ENCODE results near the gene HIVEP2. TPM values are rescaled to one million over a fixed set of nuclear protein-coding genes. Genes with fewer than 3 reads are reported as not detected.
"Not testable (repeated sequence)": the region's sequence is repeated elsewhere in the genome, so short reads cannot be mapped to it uniquely, and the experiment has no call there.

HIVEP2 gene
- total RNA-seq: 32.0 TPM

- intact Hi-C loops (cut with DNase I): loop anchor here (10.0 kb wide), 1 partner anchor 250 kb away; no protein-coding TSS in a partner anchor
- DNase-seq (ENCODE audit: low spot score): peak; percentile 93
- peak; percentile 59 for ATAC-seq
Measured at GRCh38 chr6:142945049-142945445, at the start of gene HIVEP2. Gene HIVEP2 (minus strand): TSS chr6:142945176. CDS start chr6:142774738, 170,438 bp downstream.

DNA sequence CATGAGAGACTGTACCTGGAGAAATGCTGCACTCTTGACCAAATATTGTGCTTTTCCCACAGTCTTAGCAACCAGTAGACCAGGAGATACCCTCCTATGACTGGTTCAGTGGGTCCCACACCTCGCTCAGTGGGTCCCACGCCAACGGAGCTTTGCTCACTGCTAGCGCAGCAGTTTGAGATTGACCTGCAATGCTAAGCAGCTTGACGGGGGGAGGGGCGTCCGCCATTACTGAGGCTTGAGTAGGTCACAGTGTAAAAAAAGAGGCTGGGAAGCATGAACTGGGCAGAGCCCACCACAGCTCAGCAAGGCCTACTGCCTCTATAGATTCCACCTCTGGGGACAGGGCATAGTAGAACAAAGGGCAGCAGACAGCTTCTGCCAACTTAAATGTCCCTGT, 49.0 kb upstream of the HIVEP2 start:
- DNase-seq (ENCODE audit: low spot score) (no peak), ATAC-seq (no peak)
- intact Hi-C loops (cut with DNase I): no loop called here

GRCh38 chr6:142987490-142987889, 42.5 kb upstream of the HIVEP2 start:
- no peak for ATAC-seq
- DNase-seq (ENCODE audit: low spot score): no peak
- intact Hi-C loops (cut with DNase I): no loop called here

GRCh38 chr6:142985281-142985680, 40.3 kb upstream of the HIVEP2 start:
- intact Hi-C loops (cut with DNase I): no loop called here
- DNase-seq (ENCODE audit: low spot score) (no peak), ATAC-seq (peak; percentile 46)

DNA sequence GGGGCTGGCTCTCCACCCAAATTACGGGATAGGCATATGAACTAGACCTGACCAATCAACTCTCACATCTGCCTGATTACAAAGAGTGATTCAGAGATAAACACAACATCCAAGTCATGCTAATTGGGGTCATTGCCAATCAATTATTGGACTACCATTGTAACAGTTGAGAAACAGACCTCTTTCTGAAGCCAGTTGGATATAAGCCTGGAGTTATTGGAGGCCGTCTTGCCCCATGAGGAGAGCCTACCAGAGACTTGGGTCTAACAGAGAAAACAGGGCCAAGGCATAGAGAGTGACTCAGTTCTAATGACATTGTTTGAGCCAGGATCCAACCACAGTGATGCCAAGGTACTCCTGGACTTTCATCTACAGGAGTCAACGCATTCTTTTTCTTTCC, 39.4 kb upstream of the HIVEP2 start:
- peak; percentile 74 for ATAC-seq
- intact Hi-C loops (cut with DNase I): no loop called here
- DNase-seq (ENCODE audit: low spot score): no peak

GRCh38 chr6:142975365-142975764, 30.4 kb upstream of the HIVEP2 start:
- DNase-seq (ENCODE audit: low spot score) (no peak), ATAC-seq (no peak)
- intact Hi-C loops (cut with DNase I): no loop called here

GRCh38 chr6:142970941-142971340, 26.0 kb upstream of the HIVEP2 start:
- intact Hi-C loops (cut with DNase I); ATAC-seq; DNase-seq (ENCODE audit: low spot score): not testable (repeated sequence)

GRCh38 chr6:142968601-142969000, 23.6 kb upstream of the HIVEP2 start:
- ATAC-seq (no peak), DNase-seq (ENCODE audit: low spot score) (no peak)
- intact Hi-C loops (cut with DNase I): no loop called here

DNA sequence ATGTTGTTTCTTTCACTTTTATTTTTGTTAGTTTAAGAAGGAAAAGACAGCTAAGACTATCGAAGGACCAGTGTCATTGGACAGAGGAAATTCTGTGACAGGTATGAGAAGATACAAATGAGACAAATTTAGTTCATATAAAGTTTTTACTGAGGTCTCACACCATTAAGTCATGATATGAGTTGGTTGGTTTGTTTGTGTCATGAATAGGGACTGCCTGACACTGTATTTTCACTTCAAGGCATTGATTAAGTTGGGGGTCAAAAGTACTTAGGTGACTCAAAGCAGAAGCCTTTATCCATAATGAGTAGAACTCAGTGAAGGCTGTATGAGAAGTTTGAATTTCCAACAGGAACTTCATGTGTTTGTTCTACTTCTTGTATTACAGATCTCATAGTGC, 21.3 kb upstream of the HIVEP2 start:
- intact Hi-C loops (cut with DNase I): no loop called here
- no peak for ATAC-seq
- DNase-seq (ENCODE audit: low spot score): no peak

- ATAC-seq (no peak), DNase-seq (ENCODE audit: low spot score) (no peak)
- intact Hi-C loops (cut with DNase I): no loop called here
Measured at GRCh38 chr6:142965164-142965563, 20.2 kb upstream of the HIVEP2 start.

GRCh38 chr6:142960098-142960497, 15.1 kb upstream of the HIVEP2 start:
- intact Hi-C loops (cut with DNase I): no loop called here
- no peak for ATAC-seq
- DNase-seq (ENCODE audit: low spot score): no peak

GRCh38 chr6:142958343-142958742, 13.4 kb upstream of the HIVEP2 start:
- intact Hi-C loops (cut with DNase I): no loop called here
- no peak for ATAC-seq
- DNase-seq (ENCODE audit: low spot score): no peak

DNA sequence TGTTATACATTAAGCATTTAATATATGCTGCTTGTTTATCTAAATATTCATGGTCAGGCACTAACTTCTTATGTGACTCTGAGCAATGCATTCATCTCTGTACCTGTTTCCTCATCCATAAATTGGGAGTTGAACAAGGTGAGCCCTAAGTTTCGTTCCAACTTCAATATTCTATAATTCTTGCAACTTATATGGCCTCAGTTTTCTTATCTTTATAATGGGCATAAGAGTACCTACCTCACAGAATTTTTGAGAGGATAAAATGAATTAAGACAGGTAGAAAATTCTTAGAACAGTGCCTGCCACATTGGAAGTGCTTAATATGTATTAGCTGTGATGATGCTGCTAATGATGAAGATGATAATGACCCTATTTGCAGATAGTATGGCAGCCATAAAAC, 11.8 kb upstream of the HIVEP2 start:
- ATAC-seq: no peak
- intact Hi-C loops (cut with DNase I): no loop called here
- no peak for DNase-seq (ENCODE audit: low spot score)

GRCh38 chr6:142954844-142955243, 9.9 kb upstream of the HIVEP2 start:
- DNase-seq (ENCODE audit: low spot score) (no peak), ATAC-seq (peak; percentile 39)

GRCh38 chr6:142953373-142954273, 8.6 kb upstream of the HIVEP2 start:
- intact Hi-C loops (cut with DNase I): no loop called here
- no peak for ATAC-seq
- DNase-seq (ENCODE audit: low spot score): no peak

More at GRCh38 chr6:142954844-142955243, 9.9 kb upstream of the HIVEP2 start:
- intact Hi-C loops (cut with DNase I): no loop called here

DNA sequence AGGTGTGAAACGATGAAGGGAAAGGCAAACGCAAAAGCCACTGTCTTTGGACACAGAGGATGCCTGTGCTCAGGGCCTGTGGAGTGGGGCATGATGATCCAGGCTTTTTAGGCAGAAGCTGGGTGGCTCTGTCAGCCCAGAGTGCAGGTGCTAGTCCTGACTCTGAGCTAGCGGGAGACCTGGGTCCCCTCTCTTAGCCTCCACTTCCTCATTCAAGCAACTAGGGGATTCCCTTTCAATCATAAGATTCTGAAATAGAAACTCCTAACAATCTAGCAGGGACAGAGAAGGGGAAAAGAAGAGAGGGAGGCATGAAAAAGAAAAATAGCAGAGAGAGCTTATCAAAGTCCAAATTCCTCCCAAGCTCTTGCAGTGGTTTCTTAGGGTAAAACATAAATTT, 7.6 kb upstream of the HIVEP2 start:
- intact Hi-C loops (cut with DNase I): no loop called here
- ATAC-seq: no peak
- DNase-seq (ENCODE audit: low spot score): no peak

DNA sequence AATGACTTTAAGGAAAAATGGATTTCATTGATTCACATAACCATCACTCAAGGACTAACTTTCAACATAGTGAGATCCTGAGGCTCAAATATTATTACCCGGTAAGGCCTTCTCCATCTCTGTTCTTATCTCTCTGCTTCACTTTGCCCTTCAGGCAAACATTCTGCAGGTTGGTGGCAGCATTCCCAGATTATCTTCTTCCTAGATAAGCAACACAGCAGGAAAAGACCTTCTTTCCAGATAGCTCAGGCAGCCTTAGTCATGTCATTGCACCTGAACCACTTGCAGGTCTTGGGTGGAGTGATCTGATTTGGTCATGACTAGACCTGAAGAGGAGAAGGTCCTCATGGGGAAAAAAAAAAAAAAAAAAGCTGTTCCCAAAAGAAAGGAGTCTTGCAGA, 5.3 kb upstream of the HIVEP2 start:
- ATAC-seq: no peak
- DNase-seq (ENCODE audit: low spot score): no peak
- intact Hi-C loops (cut with DNase I): no loop called here

DNA sequence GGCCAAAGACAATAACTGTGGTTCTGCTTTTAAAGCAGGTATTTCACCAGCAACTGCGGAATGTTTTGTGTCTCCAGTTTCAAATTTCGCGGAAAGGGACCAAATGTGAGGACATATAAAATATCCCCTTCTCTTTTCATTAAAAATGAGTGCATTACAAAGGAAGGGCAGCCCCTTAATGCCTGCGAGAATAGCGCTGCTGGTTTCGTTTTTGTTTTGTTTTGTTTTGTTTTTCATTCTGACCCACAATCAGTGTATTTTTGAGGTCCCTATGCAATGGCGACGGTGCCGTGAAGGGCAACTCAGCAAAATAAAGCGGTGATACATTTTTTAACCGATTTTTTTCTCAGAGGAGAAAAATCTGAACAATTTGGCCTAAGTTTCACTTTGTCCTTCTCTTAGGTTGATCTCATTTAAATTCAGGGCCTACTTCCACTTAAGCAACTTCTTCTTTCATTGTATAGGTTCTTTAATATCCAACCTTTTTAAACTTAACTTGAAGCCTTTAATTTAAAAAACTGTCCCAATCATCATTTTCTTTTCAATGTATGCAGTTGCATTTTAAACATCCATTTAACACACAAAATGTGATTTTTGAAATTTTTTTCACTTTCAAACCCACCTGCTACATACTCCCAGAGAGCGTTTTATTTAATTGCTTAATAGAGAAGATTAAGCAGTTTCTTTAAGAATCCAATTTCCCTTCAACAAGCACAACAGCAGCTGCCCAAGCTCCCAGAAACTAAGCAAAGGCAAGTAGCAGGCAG, 2.9 kb upstream of the HIVEP2 start:
- intact Hi-C loops (cut with DNase I): loop anchor here (10.0 kb wide), 1 partner anchor 253 kb away; no protein-coding TSS in a partner anchor
- no peak for ATAC-seq

DNA sequence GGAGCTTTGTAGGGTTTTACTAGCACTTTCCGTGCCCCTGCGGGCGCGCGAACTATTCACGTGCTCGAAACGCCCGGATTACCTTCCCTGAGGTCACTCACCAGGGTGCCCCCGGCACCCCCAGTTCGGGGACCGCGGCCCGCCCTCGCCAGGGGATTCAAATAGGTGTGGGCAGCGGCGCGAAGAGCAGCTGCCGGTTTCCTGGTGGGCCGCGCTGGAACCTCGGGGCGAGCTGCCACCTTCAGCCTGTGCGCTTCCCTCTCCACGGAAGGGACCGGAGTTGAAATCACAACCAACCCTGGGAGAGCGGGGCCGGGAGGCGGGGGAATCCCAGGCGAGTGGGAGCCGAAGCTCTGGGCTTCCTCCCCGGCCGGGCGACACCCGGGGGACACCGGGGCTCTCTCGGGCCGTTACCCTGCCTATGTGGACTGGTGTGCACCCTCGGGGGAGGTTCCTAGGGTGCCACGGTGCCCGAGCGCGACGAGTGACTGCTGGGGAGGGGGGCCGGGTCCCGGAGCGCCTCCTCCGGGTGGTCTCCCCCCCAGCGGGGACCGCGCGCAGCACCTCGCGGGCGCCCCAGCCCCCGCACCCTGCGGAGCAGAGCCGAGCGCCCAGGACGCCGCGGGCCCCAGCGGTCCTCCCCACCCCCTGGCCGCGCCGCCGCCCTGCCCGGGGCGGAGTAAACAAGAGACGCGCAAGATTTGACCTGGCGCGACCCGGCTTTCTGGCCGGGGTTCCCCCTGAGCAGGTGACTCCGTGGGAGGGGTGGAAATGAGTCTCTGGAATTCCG, 2.1 kb upstream of the HIVEP2 start:
- ATAC-seq: peak; percentile 68
- intact Hi-C loops (cut with DNase I): loop anchor here (10.0 kb wide), 1 partner anchor 252 kb away; no protein-coding TSS in a partner anchor
- peak; percentile 91 for DNase-seq (ENCODE audit: low spot score)

More for the DNA sequence above, 2.9 kb upstream of the HIVEP2 start:
- DNase-seq (ENCODE audit: low spot score): no peak

All from sciatic nerve (tissue), 2 donors.